ENCODE data around the gene TIMMDC1. TPM values are rescaled to one million over a fixed set of nuclear protein-coding genes. Genes with fewer than 3 reads are reported as not detected.
A peak's percentile ranks its signal among the peaks of the same experiment; 100 is the strongest.

TIMMDC1 gene
- total and polyA plus RNA-seq, 11 donors, result 78.6 to 297 (median 213) TPM

- H3K9me3 ChIP-seq, result no peaks in the 10 kb centered on the region
- 75 to 81% (median 80%) methylated on average over 4 of the region's 4 CpGs for WGBS, 4 donors
- H3K4me1 ChIP-seq, result peaks cover 0 to 25% (median 0%) of the 10 kb centered on the region in 12 donors
- intact Hi-C loops (cut with DNase I), result no loop called here
- TF ChIP-seq POLR2A (IDR thresholded peaks at IDR 0.05), result no peak
- TF ChIP-seq CTCF (IDR thresholded peaks at IDR 0.05), result no peak
- peak overlapping the region in 1 of 12 donors; percentile 31 for H3K4me3 ChIP-seq
- peak overlapping the region in 1 of 12 donors; percentile 43 for H3K27ac ChIP-seq
- no peak for ATAC-seq
- H3K36me3 ChIP-seq, result peaks cover 0 to 100% (median 85%) of the 10 kb centered on the region in 9 donors
- no peak for DNase-seq
- H3K27me3 ChIP-seq, result no peaks in the 10 kb centered on the region
Observed at GRCh38 chr3:119506631-119507030, 8.3 kb downstream of the TIMMDC1 start.

DNA sequence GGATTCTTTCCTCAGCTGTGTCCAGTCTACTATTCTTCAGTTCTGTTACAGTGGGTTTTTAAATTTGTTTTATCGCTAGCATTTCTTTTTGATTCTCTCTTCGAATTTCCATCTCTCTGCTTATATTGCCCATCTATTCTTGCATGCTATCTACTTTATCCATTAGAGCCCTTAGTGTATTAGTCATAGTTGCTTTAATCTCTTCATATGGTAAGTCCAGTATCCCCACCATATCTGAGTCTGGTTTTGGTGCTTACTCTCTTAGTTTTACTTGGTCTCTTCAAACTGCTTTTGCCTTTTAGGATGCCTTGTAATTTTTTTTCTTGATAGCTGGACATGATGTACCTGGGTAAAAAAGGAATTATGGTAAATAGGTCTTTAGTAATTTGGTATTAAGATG, 9.1 kb downstream of the TIMMDC1 start:
- Histone ChIP-seq H3K36me3 (peaks cover 0 to 100% (median 93%) of the 10 kb centered on the region in 9 donors), H3K27me3 (no peaks in the 10 kb centered on the region), H3K4me3 (no peak overlapping the region), H3K9me3 (no peaks in the 10 kb centered on the region), H3K4me1 (peaks cover 0 to 25% (median 0%) of the 10 kb centered on the region in 12 donors), H3K27ac (no peak overlapping the region)
- ATAC-seq, result no peak
- 92 to 99% (median 96%) methylated on average over 2 of the region's 2 CpGs for WGBS, 4 donors
- intact Hi-C loops (cut with DNase I), result no loop called here
- DNase-seq, result no peak
- TF ChIP-seq CTCF (IDR thresholded peaks at IDR 0.05), result no peak
- TF ChIP-seq POLR2A (IDR thresholded peaks at IDR 0.05), result no peak

DNA sequence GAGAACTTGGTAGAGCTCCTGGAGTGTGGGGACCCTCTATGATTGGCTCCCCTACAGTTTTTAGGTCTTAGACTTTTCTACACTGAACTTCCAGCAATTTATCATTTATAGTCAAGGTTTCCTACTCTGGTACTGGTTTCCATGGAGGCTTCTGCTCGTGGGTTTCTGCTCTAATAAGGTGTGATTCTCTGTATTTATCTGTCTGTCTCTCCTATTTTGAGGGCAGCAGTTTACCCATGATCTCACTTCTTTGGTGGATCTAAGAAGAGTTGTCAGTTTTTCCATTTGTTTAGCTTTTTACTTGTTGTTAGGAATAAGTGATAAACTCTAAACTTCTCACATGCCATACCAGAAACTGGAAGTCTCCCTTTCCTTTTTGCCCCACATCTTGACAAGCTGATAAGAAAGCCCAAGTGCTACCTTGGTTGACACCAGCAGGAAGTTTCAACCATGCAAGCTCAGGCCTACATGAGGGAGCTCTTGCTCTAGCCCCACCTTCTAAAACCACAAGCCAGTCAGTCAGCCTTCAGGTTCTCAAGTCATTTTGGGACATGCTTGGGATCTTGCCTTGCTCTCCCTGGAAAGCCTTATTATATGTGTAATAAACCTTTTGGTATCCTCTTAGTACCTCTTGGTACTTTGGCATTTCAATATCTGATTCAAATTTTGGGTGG, 10.0 kb downstream of the TIMMDC1 start:
- intact Hi-C loops (cut with DNase I), result no loop called here
- peaks cover 0 to 99% (median 94%) of the 10 kb centered on the region in 9 donors for H3K36me3 ChIP-seq
- no peak overlapping the region for H3K4me3 ChIP-seq
- TF ChIP-seq CTCF (IDR thresholded peaks at IDR 0.05) (no peak), POLR2A (IDR thresholded peaks at IDR 0.05) (no peak)
- H3K4me1 ChIP-seq, result peaks cover 0 to 25% (median 0%) of the 10 kb centered on the region in 12 donors
- no peak overlapping the region for H3K27ac ChIP-seq
- 72 to 77% (median 74%) methylated on average over 1 of the region's 1 CpG for WGBS, 4 donors
- no peaks in the 10 kb centered on the region for H3K9me3 ChIP-seq
- DNase-seq (no peak), ATAC-seq (no peak)
- no peaks in the 10 kb centered on the region for H3K27me3 ChIP-seq

GRCh38 chr3:119510690-119511089, 12.3 kb downstream of the TIMMDC1 start:
- ATAC-seq (no peak), DNase-seq (no peak)
- Histone ChIP-seq H3K36me3 (peaks cover 0 to 99% (median 94%) of the 10 kb centered on the region in 9 donors), H3K4me3 (no peak overlapping the region), H3K4me1 (peaks cover 0 to 25% (median 0%) of the 10 kb centered on the region in 12 donors), H3K27ac (no peak overlapping the region), H3K9me3 (no peaks in the 10 kb centered on the region), H3K27me3 (no peaks in the 10 kb centered on the region)
- intact Hi-C loops (cut with DNase I), result no loop called here
- TF ChIP-seq POLR2A (IDR thresholded peaks at IDR 0.05) (no peak), CTCF (IDR thresholded peaks at IDR 0.05) (no peak)
